Fibroblast of lung (primary cell): ENCODE data around the gene CD247.

Experiments used
- CTCF ChIP-seq, 2 donors: IDR thresholded peaks in 1 of 2; conservative IDR thresholded peaks in 1 of 2; 1 replicate in 1 of 2; 2 replicates in 1 of 2; pipeline ENCODE4 v1.5.1; 2011 to 2012; ENCODE audit warnings: low read length in 2 of 2, control low read depth in 1 of 2, inconsistent platforms in 1 of 2, low read depth in 1 of 2, mild to moderate bottlenecking in 1 of 2
- EZH2 ChIP-seq: IDR thresholded peaks from 2 replicates; pipeline ENCODE4 v1.5.1; 2012; ENCODE audit warnings: low read length, control low read depth, mild to moderate bottlenecking; ENCODE audit errors: missing control alignments

GRCh38 chr1:167430134-167430848 lies 88.0 kb downstream of the CD247 start:
- TF ChIP-seq CTCF (conservative IDR thresholded peaks at IDR 0.05 in 1 of 2, IDR thresholded peaks at IDR 0.05 in 1 of 2; ENCODE audit: low read depth in 1 of 2, low read length in 2 of 2), result no peak
- TF ChIP-seq EZH2, result no peak
